Fibroblast of lung (primary cell): ENCODE results near the gene KLHL12. TPM values are rescaled to one million over a fixed set of nuclear protein-coding genes. Genes with fewer than 3 reads are reported as not detected.

Source experiments
- DNase-seq, 2 donors: peaks; one replicate each; pipeline versions ENCODE4 v3.0.0 to v3.0.0-alpha.2; 2010; ENCODE audit warnings: low read depth in 2 of 2
- H2AFZ ChIP-seq: 2 replicates; pipeline ENCODE4 v1.5.1; 2012; ENCODE audit warnings: low read length, control low read depth, inconsistent platforms
- H3K27ac ChIP-seq: 2 replicates; pipeline ENCODE4 v1.5.1; 2011; ENCODE audit warnings: low read length, control low read depth; ENCODE audit not compliant: insufficient read depth
- H3K27me3 ChIP-seq: 2 replicates; pipeline ENCODE4 v1.5.1; 2011; ENCODE audit warnings: mild to moderate bottlenecking, low read length; ENCODE audit not compliant: control insufficient read depth, insufficient read depth
- H3K36me3 ChIP-seq: 2 replicates; pipeline ENCODE4 v1.5.1; 2011; ENCODE audit warnings: low read length; ENCODE audit not compliant: control insufficient read depth, insufficient read depth
- H3K4me1 ChIP-seq: 2 replicates; pipeline ENCODE4 v1.5.1; 2011; ENCODE audit warnings: low read length; ENCODE audit not compliant: control insufficient read depth, insufficient read depth; ENCODE audit errors: extremely low read depth
- H3K4me2 ChIP-seq: 2 replicates; pipeline ENCODE4 v1.5.1; 2011; ENCODE audit warnings: low read length, control low read depth; ENCODE audit not compliant: insufficient read depth; ENCODE audit errors: extremely low read depth
- H3K4me3 ChIP-seq, 4 experiments: fragments of 200-600 bp in 1 of 4; sonication (generic) in 1 of 4; replicated peaks in 1 of 4; 2 replicates each; pipeline ENCODE4 v1.5.1; 2011 to 2016; ENCODE audit warnings: low read length in 4 of 4, low read depth in 3 of 4, mild to moderate bottlenecking in 3 of 4, control low read depth in 2 of 4, inconsistent platforms in 1 of 4, mixed read lengths in 1 of 4; ENCODE audit not compliant: insufficient read depth in 1 of 4; ENCODE audit errors: control extremely low read depth in 1 of 4
- H3K79me2 ChIP-seq: 2 replicates; pipeline ENCODE4 v1.5.1; 2012; ENCODE audit warnings: mild to moderate bottlenecking, low read length, inconsistent platforms; ENCODE audit not compliant: control insufficient read depth, insufficient read depth
- H3K9ac ChIP-seq: 2 replicates; pipeline ENCODE4 v1.5.1; 2011; ENCODE audit warnings: mild to moderate bottlenecking, low read length, control low read depth; ENCODE audit not compliant: insufficient read depth
- H3K9me3 ChIP-seq: 2 replicates; pipeline ENCODE4 v1.5.1; 2012; ENCODE audit warnings: low read depth, low read length; ENCODE audit not compliant: control insufficient read depth, insufficient read depth
- H4K20me1 ChIP-seq: 2 replicates; pipeline ENCODE4 v1.5.1; 2011; ENCODE audit warnings: low read length; ENCODE audit not compliant: control insufficient read depth, insufficient read depth; ENCODE audit errors: extremely low read depth
- EZH2 ChIP-seq: IDR thresholded peaks from 2 replicates; pipeline ENCODE4 v1.5.1; 2012; ENCODE audit warnings: low read length, control low read depth, mild to moderate bottlenecking; ENCODE audit errors: missing control alignments
- polyA plus RNA-seq, 2 donors: library from polyadenylated mRNA; depleted of rRNA in 1 of 2; stranded (reverse) in 1 of 2; unstranded in 1 of 2; fragments of >200 nt; gene quantifications; 2 replicates each; pipeline ENCODE4 v1.2.1, GENCODE V29; 2011 to 2012; ENCODE audit warnings: missing spikeins in 1 of 2
- total RNA-seq: library from RNA; depleted of rRNA; stranded (reverse); fragments of >200 nt; gene quantifications from 2 replicates; pipeline ENCODE4 v1.2.1, GENCODE V29; 2014
- TF ChIP-seq, protein P1 (sequence below), 2 donors: IDR thresholded peaks in 1 of 2; conservative IDR thresholded peaks in 1 of 2; 1 replicate in 1 of 2; 2 replicates in 1 of 2; pipeline ENCODE4 v1.5.1; 2011 to 2012; ENCODE audit warnings: low read length in 2 of 2, control low read depth in 1 of 2, inconsistent platforms in 1 of 2, low read depth in 1 of 2, mild to moderate bottlenecking in 1 of 2

The KLHL12 gene
- total and polyA plus RNA-seq, 2 donors (not counting 1 experiment from before 2014, with no cell fraction given), result 46.3 to 55.5 TPM

DNA sequence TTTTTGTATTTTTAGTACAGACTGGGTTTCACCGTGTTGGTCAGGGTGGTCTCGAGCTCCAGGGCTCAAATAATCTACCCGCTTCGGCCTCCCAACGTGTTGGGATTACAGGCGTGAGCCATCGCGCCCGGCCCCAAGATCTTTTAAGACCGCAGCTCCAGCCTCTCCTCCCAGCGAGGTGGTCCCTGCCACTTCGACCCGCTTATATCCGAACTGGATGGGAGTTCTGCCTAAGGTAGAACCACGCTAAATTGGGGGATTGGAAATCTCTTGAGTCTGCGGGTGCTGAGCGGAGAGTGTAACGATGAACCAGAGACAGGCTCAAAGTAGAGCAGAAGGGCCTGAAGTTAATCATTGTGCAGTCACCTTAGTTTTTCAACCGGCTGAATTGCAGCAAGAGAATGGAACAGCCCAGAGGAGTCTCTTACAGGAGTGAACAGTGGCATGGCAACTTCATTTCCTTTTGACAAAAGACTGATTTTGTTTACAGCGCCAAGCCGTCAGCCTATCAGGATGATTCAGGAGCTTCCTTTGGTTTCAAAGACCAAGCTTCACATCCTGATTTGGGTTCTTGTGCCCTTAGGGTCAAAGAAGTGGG, 40.7 kb upstream of the KLHL12 start:
- Histone ChIP-seq H3K79me2 (peaks cover 2% of the 10 kb centered on the region), H3K4me3 (peak overlapping the region; percentile 54 to 99 (median 72)), H3K9ac (peak overlapping the region; percentile 10), H3K4me2 (peak overlapping the region; percentile 94), H3K27me3 (no peaks in the 10 kb centered on the region), H2AFZ (peak overlapping the region; percentile 92), H3K36me3 (peaks cover 5% of the 10 kb centered on the region), H4K20me1 (no peaks in the 10 kb centered on the region), H3K9me3 (no peaks in the 10 kb centered on the region), H3K27ac (no peak overlapping the region), H3K4me1 (peaks cover 9% of the 10 kb centered on the region)
- TF ChIP-seq EZH2, result no peak
- TF ChIP-seq, protein P1, sequence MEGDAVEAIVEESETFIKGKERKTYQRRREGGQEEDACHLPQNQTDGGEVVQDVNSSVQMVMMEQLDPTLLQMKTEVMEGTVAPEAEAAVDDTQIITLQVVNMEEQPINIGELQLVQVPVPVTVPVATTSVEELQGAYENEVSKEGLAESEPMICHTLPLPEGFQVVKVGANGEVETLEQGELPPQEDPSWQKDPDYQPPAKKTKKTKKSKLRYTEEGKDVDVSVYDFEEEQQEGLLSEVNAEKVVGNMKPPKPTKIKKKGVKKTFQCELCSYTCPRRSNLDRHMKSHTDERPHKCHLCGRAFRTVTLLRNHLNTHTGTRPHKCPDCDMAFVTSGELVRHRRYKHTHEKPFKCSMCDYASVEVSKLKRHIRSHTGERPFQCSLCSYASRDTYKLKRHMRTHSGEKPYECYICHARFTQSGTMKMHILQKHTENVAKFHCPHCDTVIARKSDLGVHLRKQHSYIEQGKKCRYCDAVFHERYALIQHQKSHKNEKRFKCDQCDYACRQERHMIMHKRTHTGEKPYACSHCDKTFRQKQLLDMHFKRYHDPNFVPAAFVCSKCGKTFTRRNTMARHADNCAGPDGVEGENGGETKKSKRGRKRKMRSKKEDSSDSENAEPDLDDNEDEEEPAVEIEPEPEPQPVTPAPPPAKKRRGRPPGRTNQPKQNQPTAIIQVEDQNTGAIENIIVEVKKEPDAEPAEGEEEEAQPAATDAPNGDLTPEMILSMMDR (conservative IDR thresholded peaks at IDR 0.05 in 1 of 2, IDR thresholded peaks at IDR 0.05 in 1 of 2; ENCODE audit: low read depth in 1 of 2, low read length in 2 of 2), result no peak
- no peak for DNase-seq

DNA sequence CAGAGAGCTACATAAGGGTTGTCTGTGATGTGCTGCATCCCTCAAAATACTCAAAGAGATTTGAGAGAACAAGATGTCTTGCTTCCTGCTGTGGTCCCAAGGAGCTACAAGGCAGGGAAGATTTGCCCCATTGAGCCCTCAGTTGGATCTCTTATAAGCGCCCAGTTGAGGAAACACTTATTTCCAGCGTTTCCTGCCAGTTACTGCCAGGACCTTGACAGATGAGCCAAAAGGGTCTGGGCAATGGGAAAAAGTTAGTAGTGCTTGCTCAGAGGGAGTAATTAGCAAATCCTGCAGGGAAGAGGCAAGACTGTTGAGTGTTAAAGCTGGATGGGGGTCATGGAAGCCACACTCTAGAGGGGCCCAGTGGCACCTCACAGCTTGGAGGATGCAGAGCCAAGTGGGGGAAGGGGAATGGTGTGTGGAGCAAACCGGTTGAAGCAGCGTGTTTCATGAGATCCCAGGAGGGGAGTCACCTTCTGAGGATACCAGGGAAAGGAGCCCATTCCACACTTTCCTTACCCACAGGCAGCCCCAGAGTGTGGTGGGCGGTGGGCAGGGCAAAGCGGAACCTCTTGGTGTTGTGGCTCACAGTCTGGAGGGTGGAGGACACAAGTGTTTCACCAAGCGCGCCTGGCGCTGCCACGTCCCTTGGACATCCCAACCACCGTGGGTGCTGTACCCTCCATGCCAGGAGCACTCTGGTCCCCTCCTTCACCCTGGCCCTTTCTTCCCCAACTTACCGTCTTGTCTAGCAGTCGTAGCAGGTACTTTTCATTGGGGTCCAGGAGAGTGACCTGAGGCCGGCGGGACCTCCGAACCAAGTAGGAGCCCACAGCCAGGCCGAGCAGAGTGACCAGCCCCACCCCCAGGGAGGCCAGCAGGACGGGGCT, 39.2 kb upstream of the KLHL12 start:
- peak overlapping the region; percentile 95 for H2AFZ ChIP-seq
- H4K20me1 ChIP-seq, result no peaks in the 10 kb centered on the region
- TF ChIP-seq, protein P1 (conservative IDR thresholded peaks at IDR 0.05 in 1 of 2, IDR thresholded peaks at IDR 0.05 in 1 of 2; ENCODE audit: low read depth in 1 of 2, low read length in 2 of 2), result no peak
- TF ChIP-seq EZH2, result no peak
- peaks cover 9% of the 10 kb centered on the region for H3K36me3 ChIP-seq
- peak overlapping the region; percentile 91 for H3K9ac ChIP-seq
- no peaks in the 10 kb centered on the region for H3K27me3 ChIP-seq
- peaks cover 9% of the 10 kb centered on the region for H3K4me1 ChIP-seq
- peak overlapping the region; percentile 81 to 99 (median 92) for H3K4me3 ChIP-seq
- H3K4me2 ChIP-seq, result peak overlapping the region; percentile 94
- DNase-seq, result no peak
- peak overlapping the region; percentile 71 for H3K27ac ChIP-seq
- H3K79me2 ChIP-seq, result peaks cover 2% of the 10 kb centered on the region
- no peaks in the 10 kb centered on the region for H3K9me3 ChIP-seq

DNA sequence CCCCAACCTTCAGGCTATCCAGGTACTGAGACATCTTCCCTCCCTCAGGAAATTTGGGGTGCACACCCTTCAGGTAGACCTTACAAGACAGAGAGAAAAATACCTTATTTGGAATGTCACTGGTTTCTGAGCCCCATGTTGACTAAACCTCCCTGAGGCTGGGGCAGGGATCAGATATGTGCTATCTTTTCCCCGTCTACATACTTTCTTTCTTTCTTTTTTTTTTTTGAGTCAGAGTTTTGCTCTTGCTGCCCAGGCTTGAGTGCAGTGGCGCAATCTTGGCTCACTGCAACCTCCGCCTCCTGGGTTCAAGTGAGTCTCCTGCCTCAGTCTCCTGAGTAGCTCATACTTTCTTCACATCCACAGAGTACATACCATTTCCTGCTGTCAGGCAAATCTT, 38.4 kb upstream of the KLHL12 start:
- Histone ChIP-seq H3K4me2 (no peak overlapping the region), H3K9me3 (no peaks in the 10 kb centered on the region)
- DNase-seq, result no peak

More for the DNA sequence above, 38.4 kb upstream of the KLHL12 start:
- Histone ChIP-seq H4K20me1 (no peaks in the 10 kb centered on the region), H2AFZ (no peak overlapping the region), H3K4me1 (peaks cover 9% of the 10 kb centered on the region), H3K27ac (no peak overlapping the region), H3K79me2 (peaks cover 2% of the 10 kb centered on the region), H3K9ac (no peak overlapping the region), H3K4me3 (no peak overlapping the region), H3K27me3 (no peaks in the 10 kb centered on the region), H3K36me3 (peaks cover 9% of the 10 kb centered on the region)
- TF ChIP-seq, protein P1 (conservative IDR thresholded peaks at IDR 0.05 in 1 of 2, IDR thresholded peaks at IDR 0.05 in 1 of 2; ENCODE audit: low read depth in 1 of 2, low read length in 2 of 2), result no peak
- no peak for TF ChIP-seq EZH2
